DMS114 treated with DMSO at 0.1 percent for 48 hours (cell line): ENCODE data around the gene AVPR2.

Source experiments
- DNase-seq: peaks from one replicate; lab custom pipeline; 2025; ENCODE audit not compliant: unreplicated experiment; lab: John Stamatoyannopoulos, UW

AVPR2 gene

DNA sequence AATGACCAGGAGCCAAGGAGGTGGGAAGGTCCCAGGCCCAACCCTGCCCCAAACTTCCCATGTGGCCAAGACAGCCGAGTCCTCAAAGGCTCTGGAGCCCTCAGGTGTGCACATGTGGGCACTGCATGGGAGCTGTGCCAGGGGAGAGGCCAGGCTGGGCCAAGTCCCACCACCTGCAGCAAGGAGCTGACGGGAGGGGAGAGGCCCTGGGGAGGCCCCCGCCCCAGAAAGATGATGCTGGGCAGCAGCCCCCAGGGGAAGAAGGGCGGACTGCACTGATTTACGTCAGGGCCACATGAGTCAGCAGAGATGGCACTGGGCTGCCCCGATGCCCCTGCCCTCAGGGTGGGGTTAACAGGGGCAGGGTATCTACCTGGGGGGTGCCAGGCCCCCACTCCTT, 19.9 kb upstream of the AVPR2 start:
- no peak for DNase-seq

DNA sequence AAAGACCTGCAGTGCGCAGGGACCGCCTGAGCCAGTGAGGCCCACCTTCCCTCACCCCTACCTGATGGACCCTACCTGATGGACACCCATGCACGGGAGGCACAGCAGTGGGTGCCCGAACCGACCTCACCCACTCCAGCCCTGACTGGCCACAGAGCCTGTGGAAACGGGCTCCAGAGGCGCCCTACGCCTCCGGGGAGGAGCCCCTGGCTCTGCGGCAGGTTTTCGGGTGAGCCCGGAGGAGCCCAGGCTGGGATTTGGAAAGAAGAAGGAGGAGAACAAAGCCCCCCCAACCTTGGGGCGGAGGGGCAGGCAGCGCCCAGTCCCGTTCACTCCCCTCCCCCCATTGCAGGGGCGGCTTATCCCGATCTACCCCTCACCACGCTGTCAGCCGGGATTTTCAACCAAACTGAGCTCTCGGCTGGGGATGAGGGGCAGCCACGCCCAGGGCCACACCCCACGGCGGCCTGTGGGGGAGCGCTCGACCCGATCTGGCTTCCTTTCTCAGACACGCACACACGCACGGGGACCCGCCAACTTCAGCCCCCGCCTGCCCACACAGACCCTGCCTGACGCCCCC, 19.2 kb upstream of the AVPR2 start:
- no peak for DNase-seq

GRCh38 chrX:153885968-153886903, 18.2 kb upstream of the AVPR2 start, which contains the start of gene L1CAM:
Gene L1CAM, minus strand, starts transcription at chrX:153886173. Its CDS starts 10,337 bp downstream, at chrX:153875836.
- no peak for DNase-seq

GRCh38 chrX:153886915-153887314, 17.6 kb upstream of the AVPR2 start:
- no peak for DNase-seq

DNA sequence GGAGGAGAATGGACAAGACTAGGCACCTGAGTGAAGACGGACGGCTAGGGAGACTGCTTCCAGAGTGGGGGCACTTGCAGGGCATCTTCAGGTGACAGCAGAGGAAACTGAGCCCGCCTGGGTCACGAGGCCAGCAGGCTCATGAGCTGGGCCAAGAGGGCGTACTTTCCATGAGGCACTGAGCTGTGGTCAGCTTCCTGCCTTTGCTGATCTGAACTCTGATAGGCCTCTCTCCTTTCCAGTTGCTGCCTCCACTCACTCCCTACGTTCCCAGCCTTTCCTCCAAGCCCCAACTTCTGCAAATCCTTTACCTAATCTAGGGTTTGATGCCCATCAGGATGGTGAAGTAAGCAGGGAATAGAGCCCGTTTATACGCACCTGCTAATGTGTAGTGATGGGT, 17.1 kb upstream of the AVPR2 start:
- no peak for DNase-seq

DNA sequence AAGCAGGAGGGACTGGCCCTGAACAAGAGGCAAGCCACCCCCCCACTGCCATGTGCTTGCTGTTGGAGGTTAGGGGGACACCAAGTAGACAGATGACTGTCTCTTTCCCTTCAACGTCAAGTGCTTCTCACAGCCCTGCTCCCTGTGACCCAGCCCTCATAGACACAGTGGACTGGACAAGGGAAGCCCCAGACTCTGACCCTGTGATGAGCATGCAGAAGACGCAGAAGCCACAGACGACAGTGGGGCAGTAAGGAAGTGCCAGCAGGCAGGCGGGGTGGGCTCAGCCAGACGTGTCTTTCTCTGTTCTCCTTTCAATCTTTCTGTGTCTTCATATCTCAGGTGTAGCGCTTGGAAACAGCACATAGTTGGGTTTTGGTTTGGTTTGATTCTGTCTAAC, 16.1 kb upstream of the AVPR2 start:
- DNase-seq = no peak

DNA sequence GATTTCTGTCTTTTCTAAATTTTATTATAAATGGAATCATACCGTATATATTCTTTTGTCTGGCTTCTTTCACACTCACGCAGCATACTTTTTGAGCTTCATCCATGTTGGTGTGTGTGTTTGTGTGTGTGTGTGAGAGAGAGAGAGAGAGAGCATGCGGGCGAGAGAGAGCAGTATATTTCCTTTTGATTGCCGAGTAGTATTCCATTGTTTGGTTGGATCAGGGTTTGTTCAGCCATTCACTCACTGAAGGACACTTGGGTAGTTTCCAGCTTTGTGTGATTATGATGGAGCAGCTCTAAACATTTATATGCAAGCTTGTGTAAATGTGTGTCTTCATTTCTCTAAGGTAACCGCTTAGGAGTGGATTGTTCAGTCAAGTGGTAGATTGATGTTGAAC, 15.3 kb upstream of the AVPR2 start:
- no peak for DNase-seq

DNA sequence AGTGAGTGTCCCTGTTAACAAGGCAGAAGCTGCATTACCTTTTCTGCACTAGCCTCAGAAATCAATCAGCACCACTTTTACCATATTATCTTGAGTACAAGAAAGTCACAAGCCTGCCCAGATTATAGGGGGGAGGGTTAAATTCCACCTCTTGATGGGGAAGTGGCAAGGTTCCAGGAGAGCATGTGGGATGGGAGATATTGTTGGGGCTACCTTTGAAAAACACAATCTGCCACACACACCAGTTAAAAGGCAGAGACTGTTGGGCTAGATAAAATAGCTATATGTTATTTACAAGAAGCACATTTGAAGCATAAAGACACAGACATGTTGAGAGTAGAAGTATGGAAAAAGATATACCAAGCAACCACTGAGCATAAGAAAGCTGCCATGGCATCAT, 6.6 kb upstream of the AVPR2 start:
- no peak for DNase-seq

DNA sequence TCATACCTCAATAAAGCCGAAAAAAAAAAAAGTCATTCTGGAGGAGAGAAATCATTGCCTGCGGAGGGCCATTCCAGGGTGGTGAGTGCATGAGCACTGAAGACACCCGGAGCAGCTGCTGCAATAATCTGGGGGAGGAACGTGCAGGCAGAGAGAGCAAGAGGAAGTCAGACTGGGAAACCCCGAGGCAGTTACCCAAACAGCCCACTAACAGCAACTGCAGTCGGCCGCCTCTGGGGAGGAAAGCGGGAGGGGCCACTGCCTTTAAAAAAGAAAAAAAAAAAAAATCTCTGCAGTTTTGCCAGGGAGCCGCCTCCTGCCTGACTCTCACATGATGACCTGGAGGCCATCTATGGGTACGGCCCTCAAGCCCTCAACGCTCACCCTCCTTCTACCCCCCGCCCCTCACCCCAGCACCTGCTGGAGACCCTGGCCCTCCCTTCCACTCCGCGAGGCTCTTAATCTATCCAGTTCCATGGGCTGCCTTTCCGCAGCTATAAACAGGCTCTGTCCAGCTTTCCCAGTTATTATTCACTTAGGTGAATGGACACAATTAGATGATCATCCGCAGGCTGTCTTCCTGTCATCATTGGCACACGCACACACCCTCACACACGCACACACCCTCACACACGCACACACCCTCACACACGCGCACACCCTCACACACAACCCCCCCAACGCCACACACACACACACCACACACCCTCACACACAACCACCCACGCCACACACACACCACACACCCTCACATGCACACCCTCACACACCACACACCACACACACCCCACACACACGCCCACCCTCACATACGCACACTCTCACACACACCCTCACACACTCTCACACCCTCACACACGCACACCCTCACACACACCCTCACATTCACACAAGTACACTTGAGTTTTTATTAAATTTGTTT, 3.4 kb upstream of the AVPR2 start:
- DNase-seq = no peak

DNA sequence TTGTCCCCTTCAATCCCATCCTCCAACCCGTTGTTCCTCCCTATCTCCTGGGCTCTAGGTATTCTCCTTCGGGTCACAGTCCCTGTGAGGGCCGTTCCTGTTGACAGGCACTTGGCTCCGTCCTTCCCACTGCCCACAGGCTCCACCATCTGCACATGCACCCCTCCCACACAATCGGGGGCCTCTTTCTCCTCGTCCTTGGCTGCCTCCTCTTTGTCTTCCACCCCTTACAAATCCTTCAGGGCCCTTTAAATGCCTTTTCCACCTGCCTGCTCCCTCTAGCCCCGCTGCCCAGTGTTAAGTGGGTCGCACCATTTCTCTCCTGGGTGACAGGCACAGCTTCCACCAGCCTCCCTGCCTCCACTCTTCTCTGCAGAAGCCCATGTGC, 2.7 kb upstream of the AVPR2 start:
- no peak for DNase-seq

DNA sequence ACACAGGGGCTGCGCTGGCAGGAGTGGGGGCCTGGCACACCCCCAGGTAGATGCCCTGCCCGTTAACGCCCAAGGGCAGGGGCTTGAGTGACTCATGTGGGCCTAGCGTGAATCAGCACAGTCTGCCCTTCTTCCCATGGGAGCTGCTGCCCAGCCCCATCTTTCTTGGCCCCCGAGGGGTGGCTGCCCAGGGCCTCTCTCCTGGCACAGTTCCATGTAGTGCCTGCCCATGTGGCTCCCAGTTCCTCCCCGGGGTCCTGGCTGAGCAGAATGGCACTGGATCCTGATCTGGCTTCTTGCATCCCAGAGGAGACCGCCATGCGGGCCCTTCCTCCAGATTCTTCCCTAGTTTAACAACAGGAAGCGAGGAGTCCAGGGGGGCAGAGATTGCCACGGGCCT, 2.1 kb upstream of the AVPR2 start:
- no peak for DNase-seq

DNA sequence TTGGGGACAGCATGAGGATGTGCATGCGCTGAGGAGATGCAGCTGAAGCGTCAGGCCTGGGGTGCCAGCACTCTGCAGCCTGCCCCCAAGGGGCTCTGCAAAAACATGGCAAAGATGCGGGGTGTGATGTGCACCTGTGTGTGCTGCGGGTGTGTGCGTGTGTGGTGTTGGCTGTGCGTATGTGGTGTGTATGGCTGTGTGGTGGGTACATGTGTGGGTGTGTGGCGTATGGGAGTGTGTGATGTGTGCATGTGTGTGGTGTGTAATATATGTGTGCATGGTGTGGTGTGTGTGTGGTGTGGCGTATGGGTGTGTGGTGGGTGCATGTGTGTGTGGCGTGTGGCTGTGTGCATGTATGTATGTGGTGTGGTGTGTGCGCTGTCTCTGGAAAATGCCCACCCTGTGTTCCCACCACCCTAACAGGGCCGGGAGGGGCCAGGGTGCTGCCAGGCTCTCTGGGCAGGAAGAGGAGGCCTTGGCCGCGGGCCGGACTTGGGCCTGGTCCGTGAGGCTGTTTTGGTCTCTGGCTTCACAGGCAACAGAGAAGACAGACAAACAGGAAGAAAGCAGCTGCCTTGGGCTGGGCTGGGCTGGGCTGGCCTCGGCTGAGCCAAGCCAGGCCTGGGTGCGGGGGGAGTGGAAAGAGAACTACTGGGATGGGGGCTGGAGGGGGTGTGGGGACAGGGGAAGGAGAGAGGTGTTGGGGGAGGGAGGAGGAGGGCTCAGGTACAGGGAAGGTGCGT, 1.1 kb upstream of the AVPR2 start:
- no peak for DNase-seq

DNA sequence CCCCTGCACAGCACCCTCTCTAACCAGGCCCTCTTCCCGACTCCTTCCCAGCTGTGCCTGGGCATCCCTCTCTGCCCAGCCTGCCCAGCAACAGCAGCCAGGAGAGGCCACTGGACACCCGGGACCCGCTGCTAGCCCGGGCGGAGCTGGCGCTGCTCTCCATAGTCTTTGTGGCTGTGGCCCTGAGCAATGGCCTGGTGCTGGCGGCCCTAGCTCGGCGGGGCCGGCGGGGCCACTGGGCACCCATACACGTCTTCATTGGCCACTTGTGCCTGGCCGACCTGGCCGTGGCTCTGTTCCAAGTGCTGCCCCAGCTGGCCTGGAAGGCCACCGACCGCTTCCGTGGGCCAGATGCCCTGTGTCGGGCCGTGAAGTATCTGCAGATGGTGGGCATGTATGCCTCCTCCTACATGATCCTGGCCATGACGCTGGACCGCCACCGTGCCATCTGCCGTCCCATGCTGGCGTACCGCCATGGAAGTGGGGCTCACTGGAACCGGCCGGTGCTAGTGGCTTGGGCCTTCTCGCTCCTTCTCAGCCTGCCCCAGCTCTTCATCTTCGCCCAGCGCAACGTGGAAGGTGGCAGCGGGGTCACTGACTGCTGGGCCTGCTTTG, 1.1 kb downstream of the AVPR2 start:
- DNase-seq = no peak

DNA sequence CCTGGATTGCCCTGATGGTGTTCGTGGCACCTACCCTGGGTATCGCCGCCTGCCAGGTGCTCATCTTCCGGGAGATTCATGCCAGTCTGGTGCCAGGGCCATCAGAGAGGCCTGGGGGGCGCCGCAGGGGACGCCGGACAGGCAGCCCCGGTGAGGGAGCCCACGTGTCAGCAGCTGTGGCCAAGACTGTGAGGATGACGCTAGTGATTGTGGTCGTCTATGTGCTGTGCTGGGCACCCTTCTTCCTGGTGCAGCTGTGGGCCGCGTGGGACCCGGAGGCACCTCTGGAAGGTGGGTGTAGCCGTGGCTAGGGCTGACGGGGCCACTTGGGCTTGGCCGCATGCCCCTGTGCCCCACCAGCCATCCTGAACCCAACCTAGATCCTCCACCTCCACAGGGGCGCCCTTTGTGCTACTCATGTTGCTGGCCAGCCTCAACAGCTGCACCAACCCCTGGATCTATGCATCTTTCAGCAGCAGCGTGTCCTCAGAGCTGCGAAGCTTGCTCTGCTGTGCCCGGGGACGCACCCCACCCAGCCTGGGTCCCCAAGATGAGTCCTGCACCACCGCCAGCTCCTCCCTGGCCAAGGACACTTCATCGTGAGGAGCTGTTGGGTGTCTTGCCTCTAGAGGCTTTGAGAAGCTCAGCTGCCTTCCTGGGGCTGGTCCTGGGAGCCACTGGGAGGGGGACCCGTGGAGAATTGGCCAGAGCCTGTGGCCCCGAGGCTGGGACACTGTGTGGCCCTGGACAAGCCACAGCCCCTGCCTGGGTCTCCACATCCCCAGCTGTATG, 1.8 kb downstream of the AVPR2 start:
- no peak for DNase-seq

- DNase-seq = no peak
Observed at GRCh38 chrX:153907456-153907855, 3.0 kb downstream of the AVPR2 start.

DNA sequence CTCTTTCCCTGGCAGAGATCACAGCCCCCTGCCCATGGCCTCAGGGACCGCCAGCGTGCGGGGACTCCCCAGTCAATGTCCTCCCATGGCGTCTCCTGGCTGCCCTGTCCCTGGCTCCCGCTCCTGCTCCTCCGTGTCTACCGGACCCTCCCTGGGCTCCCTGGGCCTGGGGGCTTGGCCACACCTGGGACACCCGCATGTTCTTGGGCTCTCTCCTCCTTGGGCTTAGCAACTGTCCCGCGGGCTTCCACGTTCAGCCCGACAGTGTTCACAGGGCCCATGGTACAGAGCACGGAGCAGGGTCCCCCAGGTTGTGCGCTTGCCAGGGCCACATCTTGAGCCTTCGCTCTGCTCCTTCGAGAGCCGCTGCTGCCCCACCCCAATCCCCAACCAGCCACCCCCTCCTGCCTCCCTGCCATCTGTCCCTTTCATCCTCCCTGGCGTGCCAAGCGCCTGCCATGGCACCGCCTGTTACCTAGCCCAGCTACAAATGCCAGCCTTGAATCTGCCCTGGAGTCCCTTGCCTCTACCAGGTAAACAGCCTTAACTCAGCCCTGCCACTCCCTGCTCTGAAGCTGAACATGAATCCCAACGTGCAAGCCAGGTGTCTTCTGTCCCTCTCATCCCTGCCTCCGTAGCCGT, 3.9 kb downstream of the AVPR2 start:
- DNase-seq = no peak

GRCh38 chrX:153909024-153909979, 4.8 kb downstream of the AVPR2 start:
- no peak for DNase-seq

GRCh38 chrX:153909980-153910360, 5.5 kb downstream of the AVPR2 start:
- DNase-seq = no peak
